H1 (cell line): Measurements from ENCODE around the gene PRKAR2B. TPM values are rescaled to one million over a fixed set of nuclear protein-coding genes. Genes with fewer than 3 reads are reported as not detected.

Experiments
- ATF2 ChIP-seq: IDR thresholded peaks from 2 replicates; pipeline ENCODE4 v1.6.1; 2012; ENCODE audit warnings: low read length, inconsistent platforms
- BACH1 ChIP-seq: IDR thresholded peaks from 2 replicates; pipeline ENCODE4 v1.6.1; 2012; ENCODE audit warnings: low read length, improper control_type of control experiment
- EZH2 ChIP-seq: fragments of 200-600 bp; sonication (generic); IDR thresholded peaks from 2 replicates; pipeline ENCODE4 v1.7.1; 2012; ENCODE audit warnings: low read depth, mild to moderate bottlenecking, moderate library complexity, low read length, inconsistent platforms; ENCODE audit not compliant: severe bottlenecking
- HDAC6 ChIP-seq: IDR thresholded peaks from one replicate; pipeline ENCODE4 v1.7.1; 2012; ENCODE audit warnings: low read depth, mild to moderate bottlenecking, inconsistent platforms, low read length, moderate library complexity
- NANOG ChIP-seq: IDR thresholded peaks from 2 replicates; pipeline ENCODE4 v1.6.1; 2011; ENCODE audit warnings: low read length, low read depth, mild to moderate bottlenecking, inconsistent platforms; ENCODE audit not compliant: insufficient read depth, poor library complexity, severe bottlenecking
- RNF2 ChIP-seq: fragments of 200-900, 300-1000 bp; sonication (generic); IDR thresholded peaks from 2 replicates; pipeline ENCODE4 v1.7.1; 2016; ENCODE audit warnings: borderline replicate concordance, low read depth, mild to moderate bottlenecking, antibody characterized with exemption, low read length; ENCODE audit not compliant: poor library complexity, severe bottlenecking; ENCODE audit errors: missing control alignments
- RXRA ChIP-seq: IDR thresholded peaks from 2 replicates; pipeline ENCODE4 v1.6.1; 2011; ENCODE audit warnings: low read depth, mild to moderate bottlenecking, low read length, moderate library complexity; ENCODE audit not compliant: insufficient read depth
- polyA plus RNA-seq, 7 experiments: library from polyadenylated mRNA; depleted of rRNA in 3 of 7; stranded (reverse) in 5 of 7; unstranded in 2 of 7; fragments of >200 nt in 5 of 7; fragments of 200-250 nt in 2 of 7; gene quantifications; 1 replicate in 5 of 7; 2 replicates in 1 of 7; 4 replicates in 1 of 7; pipeline versions ENCODE4 v1.2.1 to v1.2.3, GENCODE V29; 2011 to 2013; ENCODE audit warnings: missing spikeins in 2 of 7, mixed read lengths in 2 of 7
- total RNA-seq: library from RNA; stranded (reverse); fragmentation: NEBNext Ultra II Directional; extraction: Animal tissue kit (Norgen Biotek cat#: 25700); gene quantifications from 2 replicates; pipeline ENCODE4 v1.2.1, GENCODE V29; 2021

The PRKAR2B gene
- total and polyA plus RNA-seq, 2 of the 8 experiments (the other 6 are each of a cell fraction or from before 2014, with no cell fraction given): 10.4 to 37.0 TPM

- TF ChIP-seq EZH2 (no peak), RNF2 (no peak), BACH1 (no peak), RXRA (no peak), ATF2 (no peak), HDAC6 (no peak), NANOG (no peak)
Measured at GRCh38 chr7:107119376-107120105, 75.0 kb downstream of the PRKAR2B start (continued).
